ENCODE data around the gene CADPS. TPM values are rescaled to one million over a fixed set of nuclear protein-coding genes. Genes with fewer than 3 reads are reported as not detected.

CADPS gene
- total RNA-seq, 1 donor from 2014 or later: 2.7 TPM

DNA sequence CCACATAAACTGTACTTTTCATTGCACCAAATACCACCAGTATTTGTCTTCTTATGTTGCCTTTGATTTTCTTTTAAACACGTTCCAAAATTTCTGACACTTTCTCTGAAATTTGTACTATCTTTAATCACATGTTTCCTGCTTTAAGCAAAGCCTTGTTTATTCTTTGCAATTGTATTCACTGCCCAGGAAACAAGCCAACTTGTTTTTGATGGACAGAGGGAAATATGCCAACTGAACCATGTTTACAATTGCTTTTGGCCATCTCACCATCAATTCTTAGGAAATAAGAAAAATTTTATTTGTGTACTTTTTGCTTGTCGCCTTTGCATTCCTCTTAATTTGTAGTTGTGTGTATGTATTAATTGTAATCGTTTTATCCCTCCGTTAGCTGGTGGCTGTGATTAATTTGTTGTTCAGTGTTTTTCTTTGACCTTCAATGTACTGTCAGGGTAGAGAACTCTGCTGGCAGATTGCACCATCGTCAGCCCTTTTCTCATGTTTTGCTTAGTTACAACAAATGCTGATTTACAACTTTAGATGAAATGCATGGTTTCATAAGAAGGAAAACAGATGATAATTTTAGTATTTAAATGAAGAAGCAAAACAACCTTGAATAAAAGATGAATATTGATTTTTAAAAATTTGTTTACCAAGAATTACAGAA lies 482.5 kb downstream of the CADPS start:
- ATAC-seq: no peak

DNA sequence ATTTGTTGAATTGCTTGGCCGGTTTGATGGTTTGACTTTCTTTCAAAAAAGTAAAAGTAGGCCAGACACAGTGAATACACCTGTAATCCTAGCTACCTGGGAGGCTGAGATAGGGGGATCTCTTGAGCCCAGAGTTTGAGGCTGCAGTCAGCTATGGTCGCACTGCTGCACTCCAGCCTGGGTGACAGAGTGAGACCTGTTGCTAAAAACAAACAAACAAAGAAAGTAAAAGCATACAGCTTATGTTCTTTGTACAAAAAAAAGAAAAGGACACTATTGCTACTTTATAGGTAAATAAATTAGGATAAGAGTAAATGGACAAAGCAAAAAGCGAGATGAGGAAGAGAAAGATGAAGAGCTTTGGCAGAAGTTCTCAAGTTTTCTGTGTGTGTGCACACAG lies 488.0 kb downstream of the CADPS start:
- intact Hi-C loops (cut with DNase I): no loop called here
- no peak overlapping the region for H3K27ac ChIP-seq
- H3K4me1 ChIP-seq: no peaks in the 10 kb centered on the region
- no peaks in the 10 kb centered on the region for H3K36me3 ChIP-seq
- ATAC-seq: no peak
- H3K27me3 ChIP-seq (ENCODE audit: low read depth): no peaks in the 10 kb centered on the region
- TF ChIP-seq, protein P1, sequence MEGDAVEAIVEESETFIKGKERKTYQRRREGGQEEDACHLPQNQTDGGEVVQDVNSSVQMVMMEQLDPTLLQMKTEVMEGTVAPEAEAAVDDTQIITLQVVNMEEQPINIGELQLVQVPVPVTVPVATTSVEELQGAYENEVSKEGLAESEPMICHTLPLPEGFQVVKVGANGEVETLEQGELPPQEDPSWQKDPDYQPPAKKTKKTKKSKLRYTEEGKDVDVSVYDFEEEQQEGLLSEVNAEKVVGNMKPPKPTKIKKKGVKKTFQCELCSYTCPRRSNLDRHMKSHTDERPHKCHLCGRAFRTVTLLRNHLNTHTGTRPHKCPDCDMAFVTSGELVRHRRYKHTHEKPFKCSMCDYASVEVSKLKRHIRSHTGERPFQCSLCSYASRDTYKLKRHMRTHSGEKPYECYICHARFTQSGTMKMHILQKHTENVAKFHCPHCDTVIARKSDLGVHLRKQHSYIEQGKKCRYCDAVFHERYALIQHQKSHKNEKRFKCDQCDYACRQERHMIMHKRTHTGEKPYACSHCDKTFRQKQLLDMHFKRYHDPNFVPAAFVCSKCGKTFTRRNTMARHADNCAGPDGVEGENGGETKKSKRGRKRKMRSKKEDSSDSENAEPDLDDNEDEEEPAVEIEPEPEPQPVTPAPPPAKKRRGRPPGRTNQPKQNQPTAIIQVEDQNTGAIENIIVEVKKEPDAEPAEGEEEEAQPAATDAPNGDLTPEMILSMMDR (IDR thresholded peaks at IDR 0.05): no peak
- no peaks in the 10 kb centered on the region for H3K9me3 ChIP-seq
- DNase-seq: no peak
- no peak overlapping the region for H3K4me3 ChIP-seq

More for the DNA sequence above, 482.5 kb downstream of the CADPS start:
- Histone ChIP-seq H3K4me3 (no peak overlapping the region), H3K4me1 (no peaks in the 10 kb centered on the region), H3K36me3 (no peaks in the 10 kb centered on the region), H3K9me3 (no peaks in the 10 kb centered on the region), H3K27me3 (ENCODE audit: low read depth) (no peaks in the 10 kb centered on the region), H3K27ac (no peak overlapping the region)
- intact Hi-C loops (cut with DNase I): no loop called here
- DNase-seq: no peak
- TF ChIP-seq, protein P1 (IDR thresholded peaks at IDR 0.05): no peak

DNA sequence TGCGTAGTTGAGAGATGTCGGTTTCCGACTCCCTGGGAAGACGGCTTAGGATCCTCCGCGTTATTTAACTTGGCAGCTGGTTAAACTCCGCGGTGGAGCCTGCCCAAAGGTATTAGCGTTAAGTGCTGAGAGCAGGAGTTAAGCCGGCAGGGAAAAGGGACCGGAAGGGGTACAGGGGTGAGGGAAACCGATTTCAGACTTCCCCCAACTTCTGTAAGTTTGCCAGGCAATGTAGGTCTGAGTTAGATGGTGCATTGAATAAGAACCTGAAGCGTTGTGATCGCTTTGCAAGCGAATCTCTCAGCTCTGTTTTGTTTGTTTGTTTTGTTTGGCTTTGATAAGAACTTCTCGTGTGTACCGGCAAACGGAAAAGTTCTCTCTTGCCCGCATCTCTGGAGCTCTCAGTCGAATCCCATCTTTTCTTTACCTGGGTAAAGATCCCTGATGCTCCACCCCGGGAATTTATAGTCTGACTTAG lies 495.9 kb downstream of the CADPS start:
- no peak overlapping the region for H3K27ac ChIP-seq
- no peaks in the 10 kb centered on the region for H3K36me3 ChIP-seq
- ATAC-seq (no peak), DNase-seq (no peak)
- peaks cover 72% of the 10 kb centered on the region for H3K27me3 ChIP-seq (ENCODE audit: low read depth)
- no peaks in the 10 kb centered on the region for H3K4me1 ChIP-seq
- no peak overlapping the region for H3K4me3 ChIP-seq
- TF ChIP-seq, protein P1 (IDR thresholded peaks at IDR 0.05): no peak
- no peaks in the 10 kb centered on the region for H3K9me3 ChIP-seq
- intact Hi-C loops (cut with DNase I): no loop called here

DNA sequence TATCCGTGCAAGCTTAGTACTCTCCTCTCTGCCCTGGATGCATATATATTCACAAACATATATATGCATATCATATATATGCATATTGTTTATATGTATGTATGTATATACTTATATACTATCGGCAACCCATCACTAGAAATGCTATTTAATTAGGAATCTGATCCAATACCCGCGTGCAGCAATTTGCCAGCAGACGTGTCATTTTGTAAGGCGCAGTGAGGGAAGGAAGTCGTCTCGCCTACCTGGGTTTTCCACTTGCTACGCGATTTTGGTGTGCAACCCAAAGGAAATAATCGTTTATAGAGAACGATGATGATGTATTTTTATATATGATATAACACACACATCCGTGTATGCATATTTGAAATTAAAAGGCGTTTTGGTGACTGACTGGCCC lies 496.3 kb downstream of the CADPS start:
- no peaks in the 10 kb centered on the region for H3K36me3 ChIP-seq
- H3K4me1 ChIP-seq: peaks cover 2% of the 10 kb centered on the region
- H3K4me3 ChIP-seq: no peak overlapping the region
- intact Hi-C loops (cut with DNase I): no loop called here
- peaks cover 76% of the 10 kb centered on the region for H3K27me3 ChIP-seq (ENCODE audit: low read depth)
- H3K9me3 ChIP-seq: no peaks in the 10 kb centered on the region
- DNase-seq (no peak), ATAC-seq (no peak)
- TF ChIP-seq, protein P1 (IDR thresholded peaks at IDR 0.05): no peak
- H3K27ac ChIP-seq: no peak overlapping the region

DNA sequence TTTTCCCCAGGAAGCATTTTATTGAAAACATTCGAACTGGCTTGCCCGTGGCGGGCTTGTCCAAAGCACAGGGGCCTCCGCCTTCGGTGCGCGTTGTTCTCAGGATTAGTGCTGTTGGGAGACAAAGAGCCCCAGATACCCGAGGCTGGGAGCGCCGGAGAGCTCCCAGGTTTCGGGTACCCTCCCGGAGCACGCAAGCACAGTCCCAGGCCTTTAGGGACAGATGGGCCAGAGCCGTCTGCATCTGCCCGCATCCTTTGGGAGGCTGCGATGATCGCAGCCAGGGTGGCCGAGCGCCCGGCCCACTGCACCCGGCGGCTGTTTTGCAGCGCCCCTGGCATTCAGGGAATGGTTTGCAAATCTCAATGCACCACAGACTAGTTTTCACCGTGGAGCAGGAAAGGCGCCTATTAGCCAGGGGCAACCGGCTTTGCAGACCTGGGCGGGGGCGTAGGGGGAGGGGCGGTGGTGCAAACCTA lies 496.9 kb downstream of the CADPS start:
- no peak for ATAC-seq
- Histone ChIP-seq H3K36me3 (no peaks in the 10 kb centered on the region), H3K27ac (no peak overlapping the region), H3K4me1 (peaks cover 7% of the 10 kb centered on the region), H3K27me3 (ENCODE audit: low read depth) (peaks cover 82% of the 10 kb centered on the region), H3K4me3 (no peak overlapping the region), H3K9me3 (no peaks in the 10 kb centered on the region)
- DNase-seq: no peak
- TF ChIP-seq, protein P1 (IDR thresholded peaks at IDR 0.05): no peak
- intact Hi-C loops (cut with DNase I): no loop called here
